Stimulated activated naive B cell treated with anti-CD40 and anti-IgM and Interleukin-4, amounts not matched to agents 10 μg/mL and 1 μg/mL and 100 μg/mL, for 72 hours (primary cell): ENCODE measurements around the gene CWF19L2.
"Not testable (repeated sequence)": the region's sequence is repeated elsewhere in the genome, so short reads cannot be mapped to it uniquely, and the experiment has no call there.

Source experiments
- ATAC-seq, 2 donors: fragments of 150-1000 bp; cut with Tn5 transposase; replicated peaks; 2 replicates each; pipeline ENCODE4 v1.10.0; 2021; ENCODE audit warnings: moderate library complexity in 1 of 2
- DNase-seq: peaks from one replicate; pipeline ENCODE4 v3.0.0; 2021
- H3K27ac Mint-ChIP-seq: one replicate; pipeline ENCODE4 v1.8.0; 2022; ENCODE audit warnings: mild to moderate bottlenecking, mixed read lengths
- H3K27me3 Mint-ChIP-seq, 2 donors: one replicate each; pipeline ENCODE4 v1.8.0; 2022; ENCODE audit warnings: mixed read lengths in 2 of 2
- H3K36me3 Mint-ChIP-seq, 2 donors: one replicate each; pipeline ENCODE4 v1.8.0; 2022; ENCODE audit warnings: mixed read lengths in 2 of 2, mild to moderate bottlenecking in 1 of 2
- H3K4me1 Mint-ChIP-seq, 2 donors: one replicate each; pipeline ENCODE4 v1.8.0; 2022; ENCODE audit warnings: mixed read lengths in 2 of 2, mild to moderate bottlenecking in 1 of 2
- H3K4me3 Mint-ChIP-seq, 2 donors: one replicate each; pipeline ENCODE4 v1.8.0; 2022; ENCODE audit warnings: mild to moderate bottlenecking in 2 of 2, mixed read lengths in 2 of 2, moderate library complexity in 1 of 2
- H3K9me3 Mint-ChIP-seq, 2 donors: one replicate each; pipeline ENCODE4 v1.8.0; 2022; ENCODE audit warnings: mixed read lengths in 2 of 2, mild to moderate bottlenecking in 1 of 2

CWF19L2 gene

GRCh38 chr11:107397357-107397756 lies 60.3 kb downstream of the CWF19L2 start:
- H3K4me3 Mint-ChIP-seq, result no peak overlapping the region
- DNase-seq (no peak), ATAC-seq (no peak)
- H3K27ac Mint-ChIP-seq, result no peak overlapping the region
- H3K27me3 Mint-ChIP-seq, result no peaks in the 10 kb centered on the region
- peaks cover 49 to 69% of the 10 kb centered on the region in 2 donors for H3K36me3 Mint-ChIP-seq
- H3K9me3 Mint-ChIP-seq, result peaks cover 20 to 26% of the 10 kb centered on the region in 2 donors
- H3K4me1 Mint-ChIP-seq, result peaks cover 0 to 10% of the 10 kb centered on the region in 2 donors

- Mint-ChIP-seq H3K4me3 (no peak overlapping the region), H3K36me3 (peaks cover 33 to 50% of the 10 kb centered on the region in 2 donors), H3K4me1 (no peaks in the 10 kb centered on the region), H3K27me3 (no peaks in the 10 kb centered on the region), H3K27ac (no peak overlapping the region), H3K9me3 (peaks cover 0 to 2% of the 10 kb centered on the region in 2 donors)
- DNase-seq (no peak), ATAC-seq (no peak)
Measured at GRCh38 chr11:107392611-107393010, 65.0 kb downstream of the CWF19L2 start.

- not testable (repeated sequence) for DNase-seq, H3K4me3 Mint-ChIP-seq, H3K4me1 Mint-ChIP-seq, H3K27me3 Mint-ChIP-seq, ATAC-seq, H3K27ac Mint-ChIP-seq, H3K9me3 Mint-ChIP-seq
- H3K36me3 Mint-ChIP-seq, result peaks cover 37 to 50% of the 10 kb centered on the region in 2 donors
Measured at GRCh38 chr11:107390701-107391100, 66.9 kb downstream of the CWF19L2 start.

- H3K27me3 Mint-ChIP-seq, result no peaks in the 10 kb centered on the region
- H3K4me3 Mint-ChIP-seq, result no peak overlapping the region
- peaks cover 5 to 7% of the 10 kb centered on the region in 2 donors for H3K4me1 Mint-ChIP-seq
- no peaks in the 10 kb centered on the region for H3K9me3 Mint-ChIP-seq
- H3K36me3 Mint-ChIP-seq, result peaks cover 39 to 42% of the 10 kb centered on the region in 2 donors
- no peak for DNase-seq
- H3K27ac Mint-ChIP-seq, result no peak overlapping the region
- no peak for ATAC-seq
Measured at GRCh38 chr11:107387666-107388065, 70.0 kb downstream of the CWF19L2 start.

GRCh38 chr11:107385361-107385981 lies 72.2 kb downstream of the CWF19L2 start:
- no peak for DNase-seq
- no peaks in the 10 kb centered on the region for H3K27me3 Mint-ChIP-seq
- no peak overlapping the region for H3K27ac Mint-ChIP-seq
- no peak overlapping the region for H3K4me3 Mint-ChIP-seq
- H3K36me3 Mint-ChIP-seq, result peaks cover 30% of the 10 kb centered on the region in 2 donors
- ATAC-seq, result no peak
- no peaks in the 10 kb centered on the region for H3K9me3 Mint-ChIP-seq
- peaks cover 5 to 7% of the 10 kb centered on the region in 2 donors for H3K4me1 Mint-ChIP-seq

GRCh38 chr11:107384144-107384852 lies 73.3 kb downstream of the CWF19L2 start:
- ATAC-seq, result no peak
- Mint-ChIP-seq H3K4me3 (no peak overlapping the region), H3K9me3 (no peaks in the 10 kb centered on the region), H3K27me3 (no peaks in the 10 kb centered on the region), H3K4me1 (peaks cover 5 to 7% of the 10 kb centered on the region in 2 donors), H3K36me3 (peaks cover 22 to 24% of the 10 kb centered on the region in 2 donors), H3K27ac (no peak overlapping the region)
- DNase-seq, result no peak

GRCh38 chr11:107372439-107372838 lies 85.2 kb downstream of the CWF19L2 start:
- H3K27ac Mint-ChIP-seq, result no peak overlapping the region
- DNase-seq (no peak), ATAC-seq (no peak)
- peaks cover 0 to 4% of the 10 kb centered on the region in 2 donors for H3K9me3 Mint-ChIP-seq
- no peaks in the 10 kb centered on the region for H3K27me3 Mint-ChIP-seq
- H3K4me3 Mint-ChIP-seq, result no peak overlapping the region
- H3K4me1 Mint-ChIP-seq, result peaks cover 0 to 6% of the 10 kb centered on the region in 2 donors
- H3K36me3 Mint-ChIP-seq, result peaks cover 14 to 15% of the 10 kb centered on the region in 2 donors

- Mint-ChIP-seq H3K4me1 (peaks cover 0 to 6% of the 10 kb centered on the region in 2 donors), H3K36me3 (peaks cover 14 to 15% of the 10 kb centered on the region in 2 donors), H3K27me3 (no peaks in the 10 kb centered on the region), H3K27ac (no peak overlapping the region), H3K9me3 (peaks cover 0 to 4% of the 10 kb centered on the region in 2 donors), H3K4me3 (no peak overlapping the region)
- no peak for DNase-seq
- ATAC-seq, result no peak
Measured at GRCh38 chr11:107370390-107370789, 87.2 kb downstream of the CWF19L2 start.

GRCh38 chr11:107359701-107360100 lies 97.9 kb downstream of the CWF19L2 start:
- Mint-ChIP-seq H3K36me3 (peaks cover 28 to 54% of the 10 kb centered on the region in 2 donors), H3K9me3 (peaks cover 4 to 5% of the 10 kb centered on the region in 2 donors), H3K27me3 (no peaks in the 10 kb centered on the region), H3K4me3 (no peak overlapping the region), H3K4me1 (no peaks in the 10 kb centered on the region), H3K27ac (no peak overlapping the region)
- ATAC-seq (no peak), DNase-seq (no peak)

GRCh38 chr11:107357877-107358276 lies 99.7 kb downstream of the CWF19L2 start:
- H3K36me3 Mint-ChIP-seq, result peaks cover 29 to 56% of the 10 kb centered on the region in 2 donors
- ATAC-seq (no peak), DNase-seq (no peak)
- peaks cover 4 to 5% of the 10 kb centered on the region in 2 donors for H3K9me3 Mint-ChIP-seq
- no peaks in the 10 kb centered on the region for H3K27me3 Mint-ChIP-seq
- H3K27ac Mint-ChIP-seq, result no peak overlapping the region
- H3K4me3 Mint-ChIP-seq, result no peak overlapping the region
- no peaks in the 10 kb centered on the region for H3K4me1 Mint-ChIP-seq

GRCh38 chr11:107354780-107355179 lies 102.8 kb downstream of the CWF19L2 start:
- DNase-seq, result no peak
- Mint-ChIP-seq H3K4me3 (no peak overlapping the region), H3K27me3 (no peaks in the 10 kb centered on the region), H3K27ac (no peak overlapping the region), H3K9me3 (no peaks in the 10 kb centered on the region), H3K4me1 (no peaks in the 10 kb centered on the region), H3K36me3 (peaks cover 20 to 43% of the 10 kb centered on the region in 2 donors)
- no peak for ATAC-seq

GRCh38 chr11:107337917-107338316 lies 119.7 kb downstream of the CWF19L2 start:
- Mint-ChIP-seq H3K27me3 (no peaks in the 10 kb centered on the region), H3K27ac (no peak overlapping the region), H3K4me1 (peaks cover 9 to 11% of the 10 kb centered on the region in 2 donors), H3K36me3 (peaks cover 11 to 19% of the 10 kb centered on the region in 2 donors), H3K9me3 (peaks cover 0 to 4% of the 10 kb centered on the region in 2 donors), H3K4me3 (no peak overlapping the region)
- DNase-seq, result no peak
- ATAC-seq, result peak; percentile 67 to 69

- Mint-ChIP-seq H3K27me3 (no peaks in the 10 kb centered on the region), H3K9me3 (no peaks in the 10 kb centered on the region), H3K4me1 (no peaks in the 10 kb centered on the region), H3K4me3 (no peak overlapping the region), H3K27ac (no peak overlapping the region), H3K36me3 (peaks cover 15 to 28% of the 10 kb centered on the region in 2 donors)
- DNase-seq (no peak), ATAC-seq (no peak)
Measured at GRCh38 chr11:107331728-107332127, 125.9 kb downstream of the CWF19L2 start.

- Mint-ChIP-seq H3K4me1 (no peaks in the 10 kb centered on the region), H3K27ac (no peak overlapping the region), H3K9me3 (no peaks in the 10 kb centered on the region), H3K27me3 (no peaks in the 10 kb centered on the region), H3K36me3 (peaks cover 23 to 37% of the 10 kb centered on the region in 2 donors), H3K4me3 (no peak overlapping the region)
- no peak for ATAC-seq
- DNase-seq, result no peak
Measured at GRCh38 chr11:107329164-107329563, 128.5 kb downstream of the CWF19L2 start.

GRCh38 chr11:107316426-107316825 lies 141.2 kb downstream of the CWF19L2 start:
- Mint-ChIP-seq H3K9me3 (peaks cover 12 to 13% of the 10 kb centered on the region in 2 donors), H3K4me1 (no peaks in the 10 kb centered on the region), H3K4me3 (no peak overlapping the region), H3K27me3 (no peaks in the 10 kb centered on the region), H3K36me3 (peaks cover 45 to 49% of the 10 kb centered on the region in 2 donors), H3K27ac (no peak overlapping the region)
- ATAC-seq, result no peak
- no peak for DNase-seq
